ENCODE data around the gene GET3. TPM values are rescaled to one million over a fixed set of nuclear protein-coding genes. Genes with fewer than 3 reads are reported as not detected.

Gene GET3
- total and polyA plus RNA-seq, 3 experiments from 2014 or later, result 72.5 to 101 (median 96.9) TPM

- H3K27me3 Mint-ChIP-seq, result peaks cover 0 to 1% of the 10 kb centered on the region in 2 donors
- no peak for DNase-seq
- POLR2A ChIA-PET, result no interaction called here
- no peaks in the 10 kb centered on the region for H3K9me3 ChIP-seq (ENCODE audit: low read length)
- no peaks in the 10 kb centered on the region for H3K27me3 ChIP-seq (ENCODE audit: insufficient read depth, low read length, poor library complexity, severe bottlenecking)
- peaks cover 13% of the 10 kb centered on the region for H3K36me3 ChIP-seq (ENCODE audit: insufficient read depth, low read length)
- no peak overlapping the region for H3K4me3 Mint-ChIP-seq
- CTCF ChIA-PET, result interaction anchor here (1.3 to 3.6 kb wide), 5 partner anchors 15 to 103 kb away, joined by 3 to 10 read pairs (median 6); no protein-coding TSS in a partner anchor
- H3K9me3 Mint-ChIP-seq, result peaks cover 0 to 6% (median 0%) of the 10 kb centered on the region in 5 donors
- H3K4me1 ChIP-seq (ENCODE audit: insufficient read depth, low read length), result no peaks in the 10 kb centered on the region
- no peak overlapping the region for H3K27ac ChIP-seq (ENCODE audit: low read depth, low read length)
- no peak overlapping the region for H3K27ac Mint-ChIP-seq
- peaks cover 11 to 57% (median 19%) of the 10 kb centered on the region in 3 donors for H3K36me3 Mint-ChIP-seq
- H3K4me1 Mint-ChIP-seq, result peaks cover 5 to 11% (median 9%) of the 10 kb centered on the region in 3 donors
- no peak overlapping the region for H3K4me3 ChIP-seq (ENCODE audit: low read length)
These were observed 8.0 kb downstream of the GET3 start for GRCh38 chr19:12745166-12745897.

DNA sequence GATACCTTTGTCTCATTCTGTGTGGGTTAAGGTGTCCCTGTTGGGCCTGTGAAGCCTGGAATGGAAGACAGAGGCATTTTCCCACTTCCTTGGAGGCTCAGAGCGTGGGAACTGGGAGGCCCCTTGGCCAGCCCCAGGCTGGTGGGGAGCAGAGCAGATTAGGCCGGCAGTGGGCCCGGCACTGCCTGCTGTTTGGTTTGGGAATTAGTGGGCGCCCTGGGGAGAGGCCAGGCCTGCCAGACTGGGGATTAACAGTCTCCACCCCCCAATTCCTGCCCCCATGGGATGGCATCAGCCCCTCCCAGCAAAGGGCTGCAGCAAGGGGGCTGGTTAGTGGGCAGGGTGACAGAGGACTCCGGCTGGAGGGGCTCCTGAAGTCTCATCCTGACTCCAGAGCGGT lies 11.2 kb downstream of the GET3 start:
- Histone ChIP-seq H3K36me3 (ENCODE audit: insufficient read depth, low read length) (peaks cover 13% of the 10 kb centered on the region), H3K4me3 (ENCODE audit: low read length) (no peak overlapping the region), H3K27me3 (ENCODE audit: insufficient read depth, low read length, poor library complexity, severe bottlenecking) (no peaks in the 10 kb centered on the region), H3K27ac (ENCODE audit: low read depth, low read length) (no peak overlapping the region), H3K4me1 (ENCODE audit: insufficient read depth, low read length) (no peaks in the 10 kb centered on the region), H3K9me3 (ENCODE audit: low read length) (no peaks in the 10 kb centered on the region)
- H3K4me1 Mint-ChIP-seq, result peaks cover 5 to 6% (median 5%) of the 10 kb centered on the region in 3 donors
- POLR2A ChIA-PET, result no interaction called here
- peaks cover 8 to 43% (median 14%) of the 10 kb centered on the region in 3 donors for H3K36me3 Mint-ChIP-seq
- peaks cover 9 to 15% of the 10 kb centered on the region in 2 donors for H3K27me3 Mint-ChIP-seq
- CTCF ChIA-PET, result interaction anchor here (1.0 kb wide), 1 partner anchor 16 kb away, joined by 3 read pairs; no protein-coding TSS in a partner anchor
- DNase-seq, result no peak
- H3K4me3 Mint-ChIP-seq, result no peak overlapping the region
- peaks cover 0 to 6% (median 0%) of the 10 kb centered on the region in 5 donors for H3K9me3 Mint-ChIP-seq
- H3K27ac Mint-ChIP-seq, result peak overlapping the region in 2 of 8 donors; percentile 23 to 38

DNA sequence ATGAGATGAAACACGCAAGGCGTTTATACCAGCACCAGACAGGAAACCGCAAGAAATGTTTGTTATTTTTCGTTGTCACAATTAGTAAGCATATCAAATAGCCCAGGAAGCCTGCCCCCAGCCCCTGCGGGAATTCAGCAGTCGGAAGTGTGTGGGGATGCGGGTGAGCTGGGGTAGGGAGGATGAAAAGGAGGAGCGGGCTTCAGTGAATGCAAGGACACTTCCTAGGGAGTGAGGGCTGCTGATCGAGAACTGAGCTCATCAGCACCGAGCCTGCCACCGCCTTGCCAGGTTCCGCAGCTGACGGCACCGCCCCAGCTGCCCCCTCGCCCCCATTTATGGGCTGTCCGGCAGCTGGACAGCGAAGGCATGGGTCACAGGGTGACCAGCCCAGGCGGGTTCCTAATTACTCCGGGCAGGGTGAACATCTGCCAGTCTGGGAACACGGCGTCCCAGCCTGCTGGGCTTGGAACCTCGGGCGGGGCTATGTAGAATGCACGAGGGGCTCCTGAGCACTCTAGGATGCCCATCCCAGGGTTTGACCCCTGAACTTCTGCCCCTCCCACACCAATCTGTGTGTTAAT lies 12.7 kb downstream of the GET3 start:
- peak overlapping the region in 1 of 8 donors; percentile 37 for H3K27ac Mint-ChIP-seq
- no peak for DNase-seq
- H3K4me3 Mint-ChIP-seq, result peak overlapping the region in 2 of 7 donors; percentile 36 to 70
- peaks cover 8 to 34% (median 10%) of the 10 kb centered on the region in 3 donors for H3K36me3 Mint-ChIP-seq
- H3K27me3 ChIP-seq (ENCODE audit: insufficient read depth, low read length, poor library complexity, severe bottlenecking), result no peaks in the 10 kb centered on the region
- H3K27ac ChIP-seq (ENCODE audit: low read depth, low read length), result no peak overlapping the region
- no peak overlapping the region for H3K4me3 ChIP-seq (ENCODE audit: low read length)
- H3K9me3 ChIP-seq (ENCODE audit: low read length), result no peaks in the 10 kb centered on the region
- H3K9me3 Mint-ChIP-seq, result peaks cover 0 to 6% (median 0%) of the 10 kb centered on the region in 5 donors
- no peaks in the 10 kb centered on the region for H3K4me1 ChIP-seq (ENCODE audit: insufficient read depth, low read length)
- H3K27me3 Mint-ChIP-seq, result peaks cover 16 to 19% of the 10 kb centered on the region in 2 donors
- POLR2A ChIA-PET, result interaction anchor here (0.5 kb wide), 1 partner anchor 12 kb away, joined by 5 read pairs; no protein-coding TSS in a partner anchor
- peaks cover 13% of the 10 kb centered on the region for H3K36me3 ChIP-seq (ENCODE audit: insufficient read depth, low read length)
- H3K4me1 Mint-ChIP-seq, result peaks cover 5 to 6% (median 5%) of the 10 kb centered on the region in 3 donors
- CTCF ChIA-PET, result interaction anchor here (1.1 kb wide), 1 partner anchor 10 kb away, joined by 3 read pairs; no protein-coding TSS in a partner anchor

DNA sequence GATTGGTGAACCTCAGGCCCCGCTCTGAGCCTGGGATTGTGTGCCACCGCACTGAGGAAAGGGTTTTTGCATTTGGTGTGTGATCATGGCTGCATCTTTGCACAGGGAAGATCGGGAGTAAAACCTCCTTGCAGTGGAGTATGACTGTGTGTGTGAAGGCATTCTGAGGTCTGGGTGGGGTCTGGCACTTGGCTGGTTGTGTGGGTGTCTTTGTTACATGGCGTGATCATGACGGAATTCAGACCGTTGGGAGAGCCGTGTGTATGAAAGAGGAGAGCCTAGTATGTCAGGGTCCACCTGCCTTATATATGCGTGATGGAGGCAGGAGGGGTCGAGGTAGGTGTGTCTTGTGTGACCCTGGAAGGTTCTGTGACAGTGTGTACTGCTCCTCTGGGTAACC lies 13.6 kb downstream of the GET3 start:
- Histone ChIP-seq H3K27me3 (ENCODE audit: insufficient read depth, low read length, poor library complexity, severe bottlenecking) (no peaks in the 10 kb centered on the region), H3K27ac (ENCODE audit: low read depth, low read length) (no peak overlapping the region), H3K4me1 (ENCODE audit: insufficient read depth, low read length) (no peaks in the 10 kb centered on the region), H3K36me3 (ENCODE audit: insufficient read depth, low read length) (peaks cover 11% of the 10 kb centered on the region), H3K4me3 (ENCODE audit: low read length) (no peak overlapping the region), H3K9me3 (ENCODE audit: low read length) (no peaks in the 10 kb centered on the region)
- Mint-ChIP-seq H3K36me3 (peaks cover 8 to 26% (median 10%) of the 10 kb centered on the region in 3 donors), H3K9me3 (peaks cover 0 to 6% (median 0%) of the 10 kb centered on the region in 5 donors), H3K27me3 (peaks cover 16 to 25% of the 10 kb centered on the region in 2 donors), H3K27ac (no peak overlapping the region), H3K4me1 (peaks cover 4 to 5% (median 5%) of the 10 kb centered on the region in 3 donors), H3K4me3 (no peak overlapping the region)
- CTCF ChIA-PET, result interaction anchor here (1.5 kb wide), 1 partner anchor 10 kb away, joined by 4 read pairs; no protein-coding TSS in a partner anchor
- POLR2A ChIA-PET, result no interaction called here
- no peak for DNase-seq

GRCh38 chr19:12751635-12752034 lies 14.3 kb downstream of the GET3 start, which contains the start of gene BEST2:
BEST2 (plus strand) TSS chr19:12751791; CDS start chr19:12752593, 802 bp downstream.
- H3K36me3 Mint-ChIP-seq, result peaks cover 8 to 18% (median 10%) of the 10 kb centered on the region in 3 donors
- ChIA-PET CTCF (interaction anchor here (1.5 kb wide), 1 partner anchor 9 kb away, joined by 4 read pairs; no protein-coding TSS in a partner anchor), POLR2A (no interaction called here)
- H3K4me1 Mint-ChIP-seq, result peaks cover 4 to 5% (median 5%) of the 10 kb centered on the region in 3 donors
- H3K4me3 Mint-ChIP-seq, result peak within 1 kb of the TSS in 1 of 7 donors; percentile 69
- H3K27ac Mint-ChIP-seq, result no peak within 1 kb of the TSS
- no peaks in the 10 kb centered on the region for H3K4me1 ChIP-seq (ENCODE audit: insufficient read depth, low read length)
- no peak for DNase-seq
- peaks cover 10% of the 10 kb centered on the region for H3K36me3 ChIP-seq (ENCODE audit: insufficient read depth, low read length)
- peaks cover 0 to 6% (median 0%) of the 10 kb centered on the region in 5 donors for H3K9me3 Mint-ChIP-seq
- H3K9me3 ChIP-seq (ENCODE audit: low read length), result no peaks in the 10 kb centered on the region
- no peak within 1 kb of the TSS for H3K27ac ChIP-seq (ENCODE audit: low read depth, low read length)
- H3K27me3 ChIP-seq (ENCODE audit: insufficient read depth, low read length, poor library complexity, severe bottlenecking), result peaks cover 4% of the 10 kb centered on the region
- no peak within 1 kb of the TSS for H3K4me3 ChIP-seq (ENCODE audit: low read length)
- H3K27me3 Mint-ChIP-seq, result peaks cover 19 to 30% of the 10 kb centered on the region in 2 donors

DNA sequence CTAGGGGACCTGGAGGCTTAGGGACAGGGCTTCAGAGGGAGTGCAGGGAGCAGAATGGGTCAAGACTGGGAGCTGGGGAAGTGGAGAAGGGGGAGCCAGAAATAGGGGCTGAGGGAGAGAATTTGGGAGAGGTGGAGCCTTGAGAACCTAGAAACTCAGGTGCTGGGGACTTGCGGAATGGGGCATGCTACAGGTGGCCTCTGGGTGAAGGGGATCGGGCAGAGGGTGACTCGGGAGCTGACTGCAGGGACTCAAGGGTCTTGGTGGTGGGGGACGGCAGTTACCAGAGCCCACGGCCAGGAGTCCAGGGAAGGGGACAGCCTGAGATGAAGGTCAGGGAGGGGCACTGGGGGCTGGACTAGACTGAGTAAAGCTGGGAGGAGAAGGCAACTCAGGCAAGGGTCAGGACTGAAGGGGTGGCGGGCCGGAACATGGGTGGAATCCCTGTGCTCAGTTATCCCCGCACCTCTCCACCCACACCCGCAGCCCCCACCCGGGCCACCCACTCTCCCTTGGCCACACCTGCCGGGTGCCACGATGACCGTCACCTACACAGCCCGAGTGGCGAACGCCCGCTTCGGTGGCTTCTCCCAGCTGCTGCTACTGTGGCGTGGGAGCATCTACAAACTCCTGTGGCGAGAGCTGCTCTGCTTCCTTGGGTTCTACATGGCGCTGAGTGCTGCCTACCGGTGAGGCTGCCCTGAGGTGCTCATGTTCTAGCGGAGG lies 14.9 kb downstream of the GET3 start:
- no peaks in the 10 kb centered on the region for H3K4me1 ChIP-seq (ENCODE audit: insufficient read depth, low read length)
- peaks cover 8 to 12% (median 8%) of the 10 kb centered on the region in 3 donors for H3K36me3 Mint-ChIP-seq
- ChIA-PET POLR2A (no interaction called here), CTCF (interaction anchor here (1.0 to 1.5 kb wide), 4 partner anchors 8 to 44 kb away, joined by 3 to 5 read pairs (median 4); partner anchors contain the start of gene TRIR)
- DNase-seq, result no peak
- no peak overlapping the region for H3K4me3 ChIP-seq (ENCODE audit: low read length)
- no peak overlapping the region for H3K27ac ChIP-seq (ENCODE audit: low read depth, low read length)
- H3K4me1 Mint-ChIP-seq, result peaks cover 4 to 5% (median 5%) of the 10 kb centered on the region in 3 donors
- no peaks in the 10 kb centered on the region for H3K9me3 ChIP-seq (ENCODE audit: low read length)
- peaks cover 0 to 6% (median 0%) of the 10 kb centered on the region in 5 donors for H3K9me3 Mint-ChIP-seq
- H3K27me3 ChIP-seq (ENCODE audit: insufficient read depth, low read length, poor library complexity, severe bottlenecking), result peaks cover 4% of the 10 kb centered on the region
- H3K27me3 Mint-ChIP-seq, result peaks cover 19 to 30% of the 10 kb centered on the region in 2 donors
- H3K27ac Mint-ChIP-seq, result no peak overlapping the region
- peaks cover 7% of the 10 kb centered on the region for H3K36me3 ChIP-seq (ENCODE audit: insufficient read depth, low read length)
- H3K4me3 Mint-ChIP-seq, result peak overlapping the region in 1 of 7 donors; percentile 69

GRCh38 chr19:12754465-12755196 lies 17.3 kb downstream of the GET3 start:
- H3K36me3 ChIP-seq (ENCODE audit: insufficient read depth, low read length), result no peaks in the 10 kb centered on the region
- H3K27ac ChIP-seq (ENCODE audit: low read depth, low read length), result no peak overlapping the region
- H3K9me3 ChIP-seq (ENCODE audit: low read length), result no peaks in the 10 kb centered on the region
- no peaks in the 10 kb centered on the region for H3K36me3 Mint-ChIP-seq
- H3K27ac Mint-ChIP-seq, result no peak overlapping the region
- H3K27me3 Mint-ChIP-seq, result peaks cover 21 to 42% of the 10 kb centered on the region in 2 donors
- no peak overlapping the region for H3K4me3 ChIP-seq (ENCODE audit: low read length)
- peaks cover 9% of the 10 kb centered on the region for H3K4me1 ChIP-seq (ENCODE audit: insufficient read depth, low read length)
- ChIA-PET CTCF (interaction anchor here (0.9 to 13.8 kb wide), 4 partner anchors 11 to 42 kb away, joined by 3 to 326 read pairs (median 8); partner anchors contain the start of genes JUNB, PRDX2 and THSD8), POLR2A (no interaction called here)
- H3K4me1 Mint-ChIP-seq, result peaks cover 4 to 8% (median 6%) of the 10 kb centered on the region in 3 donors
- H3K27me3 ChIP-seq (ENCODE audit: insufficient read depth, low read length, poor library complexity, severe bottlenecking), result peaks cover 4% of the 10 kb centered on the region
- DNase-seq, result no peak
- no peak overlapping the region for H3K4me3 Mint-ChIP-seq
- no peaks in the 10 kb centered on the region for H3K9me3 Mint-ChIP-seq
